ENCODE results near the gene RPLP2.

Gene RPLP2

DNA sequence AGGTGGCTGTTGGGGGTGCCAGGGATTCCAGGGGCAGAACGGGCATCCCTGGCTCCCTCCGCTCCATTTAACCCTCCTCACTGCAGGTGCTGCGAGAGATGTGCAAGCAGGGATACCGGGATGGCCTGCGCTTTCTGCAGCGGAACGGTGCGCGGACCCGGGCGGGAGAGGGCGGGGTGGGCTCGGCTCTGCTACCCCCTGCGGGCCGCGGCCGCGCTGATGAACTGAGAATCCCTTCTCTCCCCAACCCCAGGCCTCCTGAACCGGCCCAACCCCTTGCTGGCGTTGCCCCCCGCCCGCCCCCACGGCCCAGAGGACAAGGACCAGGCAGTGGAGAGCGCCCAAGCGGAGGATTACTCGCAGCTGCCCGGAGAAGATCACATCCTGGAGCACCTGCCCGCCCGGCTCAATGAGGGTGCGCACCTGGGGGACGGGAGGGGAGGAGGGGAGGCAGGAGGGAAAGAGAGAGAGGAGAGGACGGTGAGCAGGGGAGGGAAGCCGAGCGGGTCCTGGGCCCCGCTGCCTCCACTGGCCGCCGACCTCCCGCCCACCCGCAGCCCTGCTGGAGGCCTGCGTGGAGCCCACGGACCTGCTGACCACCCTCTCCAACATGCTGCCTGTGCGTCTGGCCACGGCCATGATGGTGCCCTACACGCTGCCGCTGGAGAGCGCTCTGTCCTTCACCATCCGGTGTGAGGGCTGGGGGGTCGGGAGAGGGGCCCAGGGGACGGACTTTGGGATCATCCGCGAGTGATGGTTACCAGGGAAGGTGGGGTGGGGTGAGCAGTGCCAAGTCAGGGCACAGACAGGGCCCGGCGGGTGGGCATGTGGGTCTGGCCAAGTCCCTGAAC, 13.9 kb downstream of the RPLP2 start:
- DNase-seq (ENCODE audit: low read depth in 1 of 2, low spot score in 1 of 2) = no peak

DNA sequence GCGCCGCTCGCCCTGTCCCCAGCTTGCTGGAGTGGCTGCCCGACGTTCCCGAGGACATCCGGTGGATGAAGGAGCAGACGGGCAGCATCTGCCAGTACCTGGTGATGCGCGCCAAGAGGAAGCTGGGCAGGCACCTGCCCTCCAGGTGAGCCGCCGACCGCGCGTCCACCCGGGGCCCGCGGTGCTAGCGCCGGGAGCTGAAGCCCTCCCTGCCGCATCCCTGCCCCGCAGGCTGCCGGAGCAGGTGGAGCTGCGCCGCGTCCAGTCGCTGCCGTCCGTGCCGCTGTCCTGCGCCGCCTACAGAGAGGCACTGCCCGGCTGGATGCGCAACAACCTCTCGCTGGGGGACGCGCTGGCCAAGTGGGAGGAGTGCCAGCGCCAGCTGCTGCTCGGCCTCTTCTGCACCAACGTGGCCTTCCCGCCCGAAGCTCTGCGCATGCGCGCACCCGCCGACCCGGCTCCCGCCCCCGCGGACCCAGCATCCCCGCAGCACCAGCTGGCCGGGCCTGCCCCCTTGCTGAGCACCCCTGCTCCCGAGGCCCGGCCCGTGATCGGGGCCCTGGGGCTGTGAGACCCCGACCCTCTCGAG, 14.6 kb downstream of the RPLP2 start:
- DNase-seq (ENCODE audit: low read depth in 1 of 2, low spot score in 1 of 2) = no peak

- DNase-seq (ENCODE audit: low read depth in 1 of 2, low spot score in 1 of 2) = no peak
These were observed 15.2 kb downstream of the RPLP2 start for GRCh38 chr11:824942-825341.

DNA sequence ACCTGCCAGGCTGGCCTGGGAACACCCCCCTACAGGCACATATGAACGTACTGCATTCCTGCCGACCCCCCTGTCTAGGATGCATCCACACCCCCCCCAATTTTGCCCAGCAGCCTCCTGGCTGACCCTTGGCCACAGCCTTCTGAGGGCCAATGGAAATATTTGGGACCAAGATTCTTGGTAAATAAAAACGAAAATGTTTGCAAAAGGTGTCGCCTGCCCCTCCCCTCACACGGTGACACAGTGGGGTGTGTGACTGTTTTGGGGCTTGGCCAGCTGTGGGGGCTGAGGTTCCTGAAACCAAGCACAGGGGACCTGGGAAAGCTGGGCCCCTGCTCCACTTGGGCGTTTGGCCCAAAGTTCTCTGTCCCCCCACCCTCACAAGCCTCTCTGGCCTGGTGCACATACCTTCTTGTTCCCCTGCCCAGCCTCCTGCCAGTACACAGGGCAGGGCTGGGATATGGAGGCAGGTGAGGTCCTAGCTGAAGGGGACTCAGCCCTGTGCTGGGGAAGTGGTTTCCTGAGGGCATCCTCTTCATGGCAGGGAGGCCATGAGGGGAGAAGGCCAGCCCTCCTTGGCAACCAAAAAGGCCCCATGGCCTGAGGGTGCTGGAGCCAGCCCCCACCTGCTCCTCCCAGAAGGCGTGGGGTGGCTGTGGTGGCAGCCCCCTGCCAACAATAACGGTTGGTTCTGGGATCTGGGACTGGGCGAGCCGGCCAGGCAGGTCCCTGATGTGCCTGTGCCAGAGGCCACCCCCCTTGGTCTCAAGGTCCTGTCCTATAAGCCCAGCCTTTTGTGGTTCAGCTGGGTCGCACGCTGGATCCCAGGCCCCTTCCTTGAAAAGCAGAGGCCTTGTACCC, 15.8 kb downstream of the RPLP2 start:
- no peak for DNase-seq (ENCODE audit: low read depth in 1 of 2, low spot score in 1 of 2)

GRCh38 chr11:826227-826621, 16.5 kb downstream of the RPLP2 start:
- no peak for DNase-seq (ENCODE audit: low read depth in 1 of 2, low spot score in 1 of 2)

DNA sequence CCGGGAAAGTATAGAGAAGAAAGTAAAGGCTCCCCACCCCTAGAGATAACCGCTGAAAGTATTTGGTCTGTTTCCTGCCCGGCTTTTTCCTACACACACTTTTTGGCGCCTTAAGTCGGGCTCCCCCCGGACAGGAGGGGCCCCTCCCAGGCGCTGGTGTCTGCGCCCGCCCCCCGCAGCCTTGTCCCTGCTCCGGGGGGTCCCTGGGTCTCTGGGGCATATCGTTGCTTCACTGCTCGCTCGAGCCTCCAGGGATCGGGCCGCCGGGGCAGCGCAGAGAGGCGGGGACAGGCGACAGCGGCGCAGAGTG, 17.0 kb downstream of the RPLP2 start:
- no peak for DNase-seq (ENCODE audit: low read depth in 1 of 2, low spot score in 1 of 2)

GRCh38 chr11:827146-827896, 17.6 kb downstream of the RPLP2 start:
- DNase-seq (ENCODE audit: low read depth in 1 of 2, low spot score in 1 of 2) = no peak

- DNase-seq (ENCODE audit: low read depth in 1 of 2, low spot score in 1 of 2) = no peak
These were observed 18.1 kb downstream of the RPLP2 start, which contains the start of gene CRACR2B for GRCh38 chr11:827897-828192. Gene CRACR2B, plus strand, starts transcription at chr11:827919. Its CDS starts 689 bp downstream, at chr11:828608.

DNA sequence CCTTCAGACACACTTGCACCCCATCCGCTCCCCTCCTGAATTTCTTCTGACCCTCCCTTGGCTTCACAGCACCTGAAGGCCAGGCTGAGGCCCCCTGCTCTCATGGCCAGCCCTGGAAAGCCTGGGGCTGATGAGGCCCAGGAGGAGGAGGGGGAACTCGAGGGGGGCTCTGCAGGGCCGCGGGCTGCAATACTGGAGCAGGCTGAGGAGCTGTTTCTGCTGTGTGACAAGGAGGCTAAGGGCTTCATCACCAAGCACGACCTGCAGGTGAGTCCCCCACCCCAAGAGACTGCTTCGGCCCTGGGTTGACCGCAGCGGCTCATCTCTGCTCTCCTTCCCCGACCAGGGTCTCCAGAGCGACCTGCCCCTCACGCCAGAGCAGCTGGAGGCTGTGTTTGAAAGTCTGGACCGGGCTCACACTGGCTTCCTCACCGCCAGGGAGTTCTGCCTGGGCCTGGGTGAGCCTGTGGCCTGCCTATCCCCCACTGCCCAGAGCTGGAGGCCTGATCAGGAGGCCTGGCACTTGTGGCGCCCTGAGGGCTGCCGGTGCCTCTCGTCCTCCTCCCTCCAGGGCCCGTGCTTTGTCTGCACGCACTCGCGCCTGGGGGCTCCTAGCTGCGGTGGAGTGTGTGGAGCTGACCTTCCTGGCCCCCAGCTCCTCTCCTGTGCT, 18.9 kb downstream of the RPLP2 start:
- no peak for DNase-seq (ENCODE audit: low read depth in 1 of 2, low spot score in 1 of 2)

GRCh38 chr11:829176-829846, 19.5 kb downstream of the RPLP2 start:
- no peak for DNase-seq (ENCODE audit: low read depth in 1 of 2, low spot score in 1 of 2)

DNA sequence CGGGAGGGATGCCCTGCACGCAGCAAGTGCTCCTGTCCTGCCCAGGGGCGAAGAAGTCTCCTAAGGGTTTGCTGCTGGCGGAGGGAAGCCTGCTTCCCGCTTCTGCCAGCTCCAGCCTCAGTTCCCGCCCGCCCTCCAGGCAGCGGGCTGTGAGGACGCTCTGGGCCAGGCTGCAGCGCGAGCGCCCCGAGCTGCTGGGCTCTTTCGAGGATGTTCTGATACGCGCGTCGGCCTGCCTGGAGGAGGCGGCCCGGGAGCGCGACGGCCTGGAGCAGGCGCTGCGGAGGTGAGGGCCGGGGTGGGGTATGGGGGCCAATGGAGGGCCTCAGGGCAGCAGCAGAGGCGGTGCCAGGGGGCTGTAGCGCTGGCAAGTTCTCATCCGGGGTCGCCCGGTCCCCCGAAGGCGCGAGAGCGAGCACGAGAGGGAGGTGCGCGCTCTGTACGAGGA, 20.1 kb downstream of the RPLP2 start:
- DNase-seq (ENCODE audit: low read depth in 1 of 2, low spot score in 1 of 2) = no peak

DNA sequence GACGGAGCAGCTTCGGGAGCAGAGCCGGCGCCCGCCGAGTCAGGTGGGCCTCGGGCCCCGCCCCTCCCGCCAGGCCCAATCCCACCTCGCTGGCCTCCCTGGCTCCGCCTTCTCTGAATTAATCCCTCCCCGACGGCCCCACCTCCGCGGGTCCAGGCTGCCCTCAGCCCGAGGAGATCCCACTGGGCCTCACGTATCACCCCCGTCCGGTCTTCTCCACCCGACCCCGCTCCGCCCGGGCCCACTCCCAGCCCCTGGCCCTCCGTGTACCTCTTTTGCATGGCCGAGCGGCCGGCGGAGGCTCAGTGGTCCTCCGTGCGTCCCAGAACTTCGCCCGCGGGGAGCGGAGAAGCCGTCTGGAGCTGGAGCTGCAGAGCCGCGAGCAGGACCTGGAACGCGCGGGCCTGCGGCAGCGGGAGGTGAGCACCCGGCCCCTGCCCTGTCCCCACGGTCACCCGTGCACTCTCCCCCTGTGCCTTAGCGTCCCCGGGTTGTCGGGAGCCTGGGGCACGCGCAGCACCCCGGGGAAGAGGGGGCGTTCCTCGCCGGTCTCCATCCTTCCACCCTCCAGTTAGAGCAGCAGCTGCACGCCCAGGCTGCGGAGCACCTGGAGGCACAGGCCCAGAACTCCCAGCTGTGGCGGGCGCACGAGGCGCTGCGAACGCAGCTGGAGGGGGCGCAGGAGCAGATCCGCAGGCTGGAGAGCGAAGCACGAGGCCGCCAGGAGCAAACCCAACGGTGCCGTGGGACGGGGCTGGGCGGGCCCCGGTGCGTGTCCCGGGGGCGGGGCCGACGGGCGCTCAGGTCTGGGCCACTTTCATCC, 20.7 kb downstream of the RPLP2 start:
- no peak for DNase-seq (ENCODE audit: low read depth in 1 of 2, low spot score in 1 of 2)

DNA sequence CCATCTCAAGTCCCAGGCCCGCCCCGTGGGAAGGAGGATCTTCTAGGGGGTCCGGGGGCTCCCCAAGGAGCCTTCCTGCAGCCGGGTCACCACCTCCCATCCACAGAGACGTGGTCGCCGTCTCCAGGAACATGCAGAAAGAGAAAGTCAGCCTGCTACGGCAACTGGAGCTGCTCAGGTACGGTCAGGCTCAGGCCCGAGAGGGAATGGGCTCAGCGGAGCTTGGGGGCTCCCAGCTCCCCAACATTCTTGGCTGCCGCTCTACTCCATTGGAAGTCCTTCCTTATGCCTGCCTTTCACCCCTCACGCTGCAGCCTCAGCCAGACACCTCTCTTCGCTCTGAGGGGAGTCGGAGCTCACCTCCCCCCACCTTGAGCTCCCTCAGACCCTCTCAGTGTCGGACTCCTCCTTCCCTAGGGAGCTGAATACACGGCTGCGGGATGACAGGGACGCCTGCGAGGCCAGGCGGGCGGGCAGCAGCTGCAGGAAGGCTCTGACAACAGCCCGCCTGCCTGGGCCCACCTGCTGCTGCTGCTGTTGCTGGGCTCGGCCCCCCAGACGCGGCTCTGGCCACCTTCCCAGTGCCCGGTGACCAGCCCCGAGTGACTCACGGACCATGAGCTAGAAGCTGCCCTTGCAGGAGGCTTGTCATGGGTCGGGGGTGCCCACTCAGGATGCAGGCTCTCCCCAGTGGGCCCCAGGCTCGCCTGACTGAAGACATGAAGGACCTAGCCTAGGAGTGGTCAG, 21.5 kb downstream of the RPLP2 start:
- DNase-seq (ENCODE audit: low read depth in 1 of 2, low spot score in 1 of 2) = no peak

DNA sequence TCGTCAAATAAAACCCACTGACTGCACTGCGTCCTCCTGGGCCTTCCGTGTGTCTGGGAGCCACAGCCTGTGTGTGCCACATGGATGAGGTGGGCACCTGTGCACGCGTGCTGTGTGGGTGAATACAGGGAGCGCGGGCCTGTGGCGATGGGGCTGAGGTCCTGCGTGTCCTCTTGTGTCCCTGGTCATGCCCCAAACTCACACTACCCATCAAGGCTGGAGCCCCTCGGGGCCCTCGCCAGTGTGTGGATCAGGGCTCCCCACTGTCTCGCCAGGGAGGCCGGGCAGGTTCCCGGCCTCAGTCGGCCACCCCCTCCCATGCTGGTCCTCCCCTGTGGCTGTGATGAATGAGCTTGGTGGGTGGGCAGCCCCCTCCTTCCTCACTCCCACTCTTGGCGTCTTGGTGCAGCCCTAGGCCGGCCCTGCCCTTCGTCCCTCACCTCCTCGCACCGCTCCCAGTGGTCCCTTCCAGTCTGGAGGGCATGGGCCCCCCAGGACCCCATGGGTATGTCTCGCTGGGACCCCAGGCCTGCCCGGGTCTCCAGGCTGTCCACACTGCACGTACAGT, 22.3 kb downstream of the RPLP2 start:
- no peak for DNase-seq (ENCODE audit: low read depth in 1 of 2, low spot score in 1 of 2)

GRCh38 chr11:832529-833113, 22.9 kb downstream of the RPLP2 start, which contains the start of gene CD151:
Gene CD151, plus strand, starts transcription at chr11:832952. Its CDS starts 3,118 bp downstream, at chr11:836070.
- no peak for DNase-seq (ENCODE audit: low read depth in 1 of 2, low spot score in 1 of 2)

- DNase-seq (ENCODE audit: low read depth in 1 of 2, low spot score in 1 of 2) = no peak
These were observed 23.5 kb downstream of the RPLP2 start for GRCh38 chr11:833114-833791.

DNA sequence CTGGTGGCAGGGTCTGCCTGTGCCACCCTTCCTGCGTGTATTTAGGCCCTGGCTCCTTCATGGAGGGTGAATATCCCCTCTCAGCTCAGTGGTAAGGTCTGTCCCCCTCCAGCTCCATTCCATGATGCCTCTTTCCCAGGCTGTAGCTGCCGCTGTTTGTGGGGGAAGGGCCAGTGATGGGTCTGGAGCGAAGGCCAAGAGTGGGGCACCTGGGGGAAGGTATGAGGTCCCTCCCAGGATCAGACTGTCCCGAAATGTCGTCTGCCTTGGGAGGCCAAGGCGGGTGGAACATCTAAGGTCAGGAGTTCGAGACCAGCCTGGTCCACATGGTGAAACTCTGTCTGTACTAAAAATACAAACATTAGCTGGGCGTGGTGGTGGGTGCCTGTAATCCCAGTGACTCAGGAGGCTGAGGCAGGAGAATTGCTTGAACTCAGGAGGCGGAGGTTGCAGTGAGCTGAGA, 24.1 kb downstream of the RPLP2 start:
- no peak for DNase-seq (ENCODE audit: low read depth in 1 of 2, low spot score in 1 of 2)

Measured in activated CD4-positive, alpha-beta T cell treated with anti-CD3 and anti-CD28 coated beads, Interleukin-2, amount 50 U/mL, for 24 hours (primary cell).